Mesendoderm (in vitro differentiated cells): ENCODE results near the gene PDGFRB.

Experiments
- DNase-seq: peaks from one replicate; pipeline ENCODE4 v3.0.0; 2013
- H2AK5ac ChIP-seq: 2 replicates; pipeline ENCODE4 v1.6.1; 2013; ENCODE audit warnings: low read length, inconsistent platforms
- H2BK120ac ChIP-seq: 2 replicates; pipeline ENCODE4 v1.6.1; 2013; ENCODE audit warnings: low read depth, mild to moderate bottlenecking, low read length, moderate library complexity, mixed read lengths
- H2BK15ac ChIP-seq: replicated peaks from 2 replicates; pipeline ENCODE4 v1.6.1; 2013; ENCODE audit warnings: low read depth, mild to moderate bottlenecking, moderate library complexity
- H2BK5ac ChIP-seq: 2 replicates; pipeline ENCODE4 v1.6.1; 2013; ENCODE audit warnings: low read length, inconsistent platforms
- H3K18ac ChIP-seq: 2 replicates; pipeline ENCODE4 v1.6.1; 2013; ENCODE audit warnings: mild to moderate bottlenecking, low read length, mixed read lengths
- H3K23ac ChIP-seq: one replicate; pipeline ENCODE4 v1.6.1; 2013; ENCODE audit warnings: low read length
- H3K27ac ChIP-seq: 2 replicates; pipeline ENCODE4 v1.5.1; 2013; ENCODE audit warnings: low read depth, mild to moderate bottlenecking, inconsistent platforms, low read length, moderate library complexity
- H3K27me3 ChIP-seq: 2 replicates; pipeline ENCODE4 v1.6.1; 2013; ENCODE audit warnings: low read length, control low read depth, mild to moderate bottlenecking, inconsistent platforms; ENCODE audit not compliant: insufficient read depth, poor library complexity
- H3K36me3 ChIP-seq: 2 replicates; pipeline ENCODE4 v1.6.1; 2013; ENCODE audit warnings: low read length, inconsistent platforms; ENCODE audit not compliant: control insufficient read depth, insufficient read depth
- H3K4ac ChIP-seq: one replicate; pipeline ENCODE4 v1.6.1; 2013; ENCODE audit warnings: low read depth, mild to moderate bottlenecking, low read length, moderate library complexity
- H3K4me1 ChIP-seq: 2 replicates; pipeline ENCODE4 v1.6.1; 2013; ENCODE audit warnings: low read depth, low read length, inconsistent platforms; ENCODE audit not compliant: control insufficient read depth
- H3K4me2 ChIP-seq: 2 replicates; pipeline ENCODE4 v1.6.1; 2013; ENCODE audit warnings: low read length
- H3K4me3 ChIP-seq: 2 replicates; pipeline ENCODE4 v1.5.1; 2013; ENCODE audit warnings: mild to moderate bottlenecking, low read length
- H3K56ac ChIP-seq: one replicate; pipeline ENCODE4 v1.6.1; 2013; ENCODE audit warnings: low read length
- H3K79me1 ChIP-seq: 2 replicates; pipeline ENCODE4 v1.6.1; 2013; ENCODE audit warnings: low read length, inconsistent platforms
- H3K79me2 ChIP-seq: 2 replicates; pipeline ENCODE4 v1.6.1; 2013; ENCODE audit warnings: mild to moderate bottlenecking, low read length; ENCODE audit not compliant: control insufficient read depth, insufficient read depth
- H3K9ac ChIP-seq: 2 replicates; pipeline ENCODE4 v1.6.1; 2013; ENCODE audit warnings: low read length, inconsistent platforms
- H4K5ac ChIP-seq: one replicate; pipeline ENCODE4 v1.6.1; 2013; ENCODE audit warnings: low read length
- H4K8ac ChIP-seq: one replicate; pipeline ENCODE4 v1.6.1; 2013; ENCODE audit warnings: low read depth, mild to moderate bottlenecking, control low read depth, low read length, moderate library complexity
- WGBS: extraction: QIAGEN DNeasy Blood & Tissue Kit; methylation state at CpG from one replicate; pipeline ENCODE4 v1.1.7; 2013; ENCODE audit warnings: low lambda C conversion rate, missing lambda C conversion rate; ENCODE audit not compliant: insufficient coverage; ENCODE audit errors: extremely low coverage; 5-methylcytosine and 5-hydroxymethylcytosine counted together

The PDGFRB gene

GRCh38 chr5:150157168-150157567 lies 1.5 kb upstream of the PDGFRB start:
- H4K8ac ChIP-seq = no peak overlapping the region
- H3K56ac ChIP-seq = no peak overlapping the region
- peaks cover 16% of the 10 kb centered on the region for H3K4me1 ChIP-seq
- no peak overlapping the region for H3K23ac ChIP-seq
- no peak overlapping the region for H3K4ac ChIP-seq
- no CpG with 5 or more reads among the region's 3 CpGs for WGBS
- H3K9ac ChIP-seq = no peak overlapping the region
- no peak overlapping the region for H3K27ac ChIP-seq
- H3K4me3 ChIP-seq = no peak overlapping the region
- no peak overlapping the region for H4K5ac ChIP-seq
- H2AK5ac ChIP-seq = no peak overlapping the region
- no peak overlapping the region for H2BK120ac ChIP-seq
- H3K79me2 ChIP-seq = no peaks in the 10 kb centered on the region
- no peaks in the 10 kb centered on the region for H3K79me1 ChIP-seq
- no peak overlapping the region for H2BK5ac ChIP-seq
- DNase-seq = no peak
- no peak overlapping the region for H2BK15ac ChIP-seq
- no peaks in the 10 kb centered on the region for H3K36me3 ChIP-seq
- no peaks in the 10 kb centered on the region for H3K27me3 ChIP-seq
- no peak overlapping the region for H3K4me2 ChIP-seq
- no peak overlapping the region for H3K18ac ChIP-seq

- no peak for DNase-seq
- H3K9ac ChIP-seq = no peak overlapping the region
- no peaks in the 10 kb centered on the region for H3K27me3 ChIP-seq
- H2AK5ac ChIP-seq = no peak overlapping the region
- no peak overlapping the region for H3K4me2 ChIP-seq
- H3K4me1 ChIP-seq = peaks cover 16% of the 10 kb centered on the region
- no peak overlapping the region for H3K23ac ChIP-seq
- H3K79me1 ChIP-seq = no peaks in the 10 kb centered on the region
- no peak overlapping the region for H3K4ac ChIP-seq
- WGBS = no CpG with 5 or more reads among the region's 4 CpGs
- H3K56ac ChIP-seq = no peak overlapping the region
- no peak overlapping the region for H4K5ac ChIP-seq
- no peak overlapping the region for H2BK15ac ChIP-seq
- no peak overlapping the region for H3K4me3 ChIP-seq
- no peak overlapping the region for H2BK120ac ChIP-seq
- H3K27ac ChIP-seq = no peak overlapping the region
- no peak overlapping the region for H3K18ac ChIP-seq
- no peaks in the 10 kb centered on the region for H3K79me2 ChIP-seq
- no peaks in the 10 kb centered on the region for H3K36me3 ChIP-seq
- H4K8ac ChIP-seq = no peak overlapping the region
- H2BK5ac ChIP-seq = no peak overlapping the region
These were observed 895 bp upstream of the PDGFRB start for GRCh38 chr5:150156540-150156939.

GRCh38 chr5:150156027-150156368 lies 353 bp upstream of the PDGFRB start:
- no peak overlapping the region for H3K4ac ChIP-seq
- WGBS = no CpG with 5 or more reads among the region's 9 CpGs
- H4K8ac ChIP-seq = no peak overlapping the region
- peak overlapping the region; percentile 3 for H3K9ac ChIP-seq
- H3K79me2 ChIP-seq = no peaks in the 10 kb centered on the region
- no peak overlapping the region for H3K27ac ChIP-seq
- no peak for DNase-seq
- H3K18ac ChIP-seq = peak overlapping the region; percentile 5
- H2AK5ac ChIP-seq = no peak overlapping the region
- H2BK120ac ChIP-seq = no peak overlapping the region
- H3K79me1 ChIP-seq = no peaks in the 10 kb centered on the region
- H2BK15ac ChIP-seq = no peak overlapping the region
- peak overlapping the region; percentile 56 for H3K56ac ChIP-seq
- no peak overlapping the region for H3K4me3 ChIP-seq
- no peaks in the 10 kb centered on the region for H3K36me3 ChIP-seq
- peaks cover 14% of the 10 kb centered on the region for H3K4me1 ChIP-seq
- no peak overlapping the region for H4K5ac ChIP-seq
- H3K27me3 ChIP-seq = no peaks in the 10 kb centered on the region
- H2BK5ac ChIP-seq = no peak overlapping the region
- no peak overlapping the region for H3K23ac ChIP-seq
- peak overlapping the region; percentile 25 for H3K4me2 ChIP-seq

- peak overlapping the region; percentile 76 for H3K27ac ChIP-seq
These were observed 972 bp downstream of the PDGFRB start for GRCh38 chr5:150154618-150155128.

GRCh38 chr5:150153957-150154617 lies 1.6 kb downstream of the PDGFRB start:
- Histone ChIP-seq H3K4ac (peak overlapping the region; percentile 38), H3K4me1 (peaks cover 9% of the 10 kb centered on the region)
- DNase-seq = peak; percentile 78

More at GRCh38 chr5:150154618-150155128, 972 bp downstream of the PDGFRB start:
- no peak overlapping the region for H4K8ac ChIP-seq
- peak overlapping the region; percentile 28 for H3K4me2 ChIP-seq
- peak; percentile 79 for DNase-seq
- H3K56ac ChIP-seq = peak overlapping the region; percentile 84
- H3K79me1 ChIP-seq = no peaks in the 10 kb centered on the region
- peak overlapping the region; percentile 95 for H3K18ac ChIP-seq
- no peaks in the 10 kb centered on the region for H3K79me2 ChIP-seq
- no peak overlapping the region for H2BK15ac ChIP-seq
- H3K4me3 ChIP-seq = no peak overlapping the region
- WGBS = no CpG with 5 or more reads among the region's 7 CpGs
- H3K4ac ChIP-seq = peak overlapping the region; percentile 62
- no peak overlapping the region for H3K23ac ChIP-seq
- H2BK5ac ChIP-seq = peak overlapping the region; percentile 87
- peak overlapping the region; percentile 57 for H2AK5ac ChIP-seq
- H3K9ac ChIP-seq = peak overlapping the region; percentile 59
- H4K5ac ChIP-seq = no peak overlapping the region
- H3K4me1 ChIP-seq = peaks cover 9% of the 10 kb centered on the region
- no peaks in the 10 kb centered on the region for H3K36me3 ChIP-seq
- H3K27me3 ChIP-seq = no peaks in the 10 kb centered on the region
- peak overlapping the region; percentile 48 for H2BK120ac ChIP-seq

More at GRCh38 chr5:150153957-150154617, 1.6 kb downstream of the PDGFRB start:
- no peaks in the 10 kb centered on the region for H3K79me1 ChIP-seq
- H3K9ac ChIP-seq = peak overlapping the region; percentile 14
- peak overlapping the region; percentile 73 for H3K56ac ChIP-seq
- no peak overlapping the region for H3K4me3 ChIP-seq
- H3K27ac ChIP-seq = no peak overlapping the region
- H3K4me2 ChIP-seq = no peak overlapping the region
- no peak overlapping the region for H4K5ac ChIP-seq
- H2AK5ac ChIP-seq = peak overlapping the region; percentile 57
- no peak overlapping the region for H2BK15ac ChIP-seq
- peak overlapping the region; percentile 95 for H3K18ac ChIP-seq
- WGBS = no CpG with 5 or more reads among the region's 9 CpGs
- no peaks in the 10 kb centered on the region for H3K79me2 ChIP-seq
- no peak overlapping the region for H4K8ac ChIP-seq
- H2BK120ac ChIP-seq = peak overlapping the region; percentile 48
- peak overlapping the region; percentile 22 for H2BK5ac ChIP-seq
- no peaks in the 10 kb centered on the region for H3K27me3 ChIP-seq
- H3K23ac ChIP-seq = no peak overlapping the region
- no peaks in the 10 kb centered on the region for H3K36me3 ChIP-seq
